Measurements from ENCODE around the gene DYNLL1. TPM values are rescaled to one million over a fixed set of nuclear protein-coding genes. Genes with fewer than 3 reads are reported as not detected.

Gene DYNLL1
- total and polyA plus RNA-seq, 2 of the 13 experiments (the other 11 are each of a cell fraction or from before 2014, with no cell fraction given), result 271 to 294 TPM

GRCh38 chr12:120534203-120534702 lies 38.3 kb downstream of the DYNLL1 start, which contains the start of gene RNF10 (continued):
- TF ChIP-seq ZHX2 (IDR thresholded peaks at IDR 0.05; ENCODE audit: low read depth), result no peak
- TF ChIP-seq ZHX2 (CRISPR knock-in tag; IDR thresholded peaks at IDR 0.05; ENCODE audit: borderline replicate concordance), result no peak
- no peak for TF ChIP-seq RFX3 (CRISPR knock-in tag; IDR thresholded peaks at IDR 0.05)
- no peak for TF ChIP-seq ZSCAN12 (CRISPR knock-in tag; IDR thresholded peaks at IDR 0.05)
- TF ChIP-seq FOSL2 (CRISPR knock-in tag; IDR thresholded peaks at IDR 0.05), result no peak
- TF ChIP-seq ZSCAN20 (CRISPR knock-in tag; IDR thresholded peaks at IDR 0.05; ENCODE audit: borderline replicate concordance), result no peak
- TF ChIP-seq RERE (CRISPR knock-in tag; IDR thresholded peaks at IDR 0.05; ENCODE audit: low read depth), result 0 out of 2 replicates have a peak, but pooled peaks have one; percentile 2
- no peak for TF ChIP-seq HMG20B (CRISPR knock-in tag; conservative IDR thresholded peaks at IDR 0.05)
- no peak for TF ChIP-seq MTA3 (CRISPR knock-in tag; IDR thresholded peaks at IDR 0.05)
- no peak for TF ChIP-seq TIGD3 (CRISPR knock-in tag; IDR thresholded peaks at IDR 0.05; ENCODE audit: borderline replicate concordance)
- TF ChIP-seq RBM22 (optimal IDR thresholded peaks at IDR 0.05; ENCODE audit: low read length), result peak; percentile 6
- no peak for TF ChIP-seq ZSCAN21 (CRISPR knock-in tag; IDR thresholded peaks at IDR 0.05; ENCODE audit: borderline replicate concordance)
- TF ChIP-seq MED8 (CRISPR knock-in tag; IDR thresholded peaks at IDR 0.05; ENCODE audit: insufficient replicate concordance), result no peak
- TF ChIP-seq ZBTB37 (CRISPR knock-in tag; IDR thresholded peaks at IDR 0.05), result no peak
- no peak for TF ChIP-seq DPF2 (CRISPR knock-in tag; IDR thresholded peaks at IDR 0.05; ENCODE audit: borderline replicate concordance, low read depth)
